GM12878 (cell line): ENCODE data around the gene NBDY. TPM values are rescaled to one million over a fixed set of nuclear protein-coding genes. Genes with fewer than 3 reads are reported as not detected.
A peak's percentile ranks its signal among the peaks of the same experiment; 100 is the strongest.

Source experiments
- ATAC-seq: fragments of 200-7000 bp; cut with Tn5 transposase; 3 replicates; pipeline ENCODE4 v1.9.1; 2020; ENCODE audit warnings: mild to moderate bottlenecking, moderate library complexity
- BruUV-seq: library from RNA; stranded (reverse); fragments of 400-500 nt; replicated peaks from 2 replicates; lab custom pipeline; 2021; lab: Mats Ljungman, UMichigan
- CTCF ChIA-PET: fragments of 300-600 bp; sonication (Branson Sonifier 250); formaldehyde crosslinking; extraction: SDS; loops from one replicate; lab custom pipeline; 2021; ENCODE audit warnings: inconsistent platforms; lab: Yijun Ruan, JAX
- POLR2A ChIA-PET: fragments of 350-600 bp; formaldehyde crosslinking; extraction: SDS; loops from one replicate; lab custom pipeline; 2021; ENCODE audit warnings: inconsistent platforms; lab: Charles Lee
- RAD21 ChIA-PET: fragments of 300-600 bp; sonication (Branson Sonifier 250); formaldehyde crosslinking; loops from one replicate; lab custom pipeline; 2023; ENCODE audit warnings: antibody characterized with exemption; ENCODE audit not compliant: unreplicated experiment; lab: Charles Lee
- SMC1A ChIA-PET: fragments of 300-600 bp; sonication (Branson Sonifier 250); formaldehyde crosslinking; loops from one replicate; lab custom pipeline; 2023; ENCODE audit not compliant: unreplicated experiment, uncharacterized antibody; lab: Charles Lee
- DNase-seq: peaks from one replicate; pipeline ENCODE4 v3.0.0-alpha.2; 2011; ENCODE audit warnings: low read depth, low spot score
- FAIRE-seq: peaks from 3 replicates; lab custom pipeline; 2011; peaks lifted over from hg19 to GRCh38; lab: Jason Lieb, UNC
- H2AFZ ChIP-seq: 2 replicates; pipeline ENCODE4 v1.6.0; 2011; ENCODE audit warnings: low read depth, low read length, control low read depth; ENCODE audit not compliant: control insufficient read depth
- H3K27ac ChIP-seq: 2 replicates; pipeline ENCODE4 v1.5.1; 2011; ENCODE audit warnings: control low read depth; ENCODE audit not compliant: control insufficient read depth, insufficient read depth
- H3K27me3 ChIP-seq, 2 experiments: replicated peaks in 1 of 2; 2 replicates each; pipeline versions ENCODE4 v1.6.0 to v1.6.1; 2011; ENCODE audit warnings: low read length in 1 of 2; ENCODE audit not compliant: control insufficient read depth in 2 of 2, insufficient read depth in 2 of 2
- H3K36me3 ChIP-seq, 2 experiments: 2 replicates each; pipeline ENCODE4 v1.5.1; 2011; ENCODE audit warnings: low read length in 1 of 2; ENCODE audit not compliant: control insufficient read depth in 2 of 2, insufficient read depth in 2 of 2
- H3K4me1 ChIP-seq: 2 replicates; pipeline ENCODE4 v1.6.1; 2011; ENCODE audit warnings: mild to moderate bottlenecking, low read length, moderate library complexity, mixed read lengths; ENCODE audit not compliant: control insufficient read depth, insufficient read depth
- H3K4me2 ChIP-seq: 2 replicates; pipeline ENCODE4 v1.6.0; 2011; ENCODE audit warnings: control low read depth; ENCODE audit not compliant: control insufficient read depth, insufficient read depth
- H3K4me3 ChIP-seq: fragments of 200-600 bp; sonication (generic); 2 replicates; pipeline ENCODE4 v1.5.1; 2016
- H3K79me2 ChIP-seq: 2 replicates; pipeline ENCODE4 v1.6.0; 2011; ENCODE audit warnings: low read length; ENCODE audit not compliant: control insufficient read depth, insufficient read depth
- H3K9ac ChIP-seq: 2 replicates; pipeline ENCODE4 v1.8.0; 2011; ENCODE audit warnings: low read length, control low read depth, mixed read lengths; ENCODE audit not compliant: control insufficient read depth, insufficient read depth
- H3K9me3 ChIP-seq: replicated peaks from 3 replicates; pipeline ENCODE4 v1.5.1; 2011; ENCODE audit warnings: mild to moderate bottlenecking, low read length; ENCODE audit not compliant: control insufficient read depth, insufficient read depth
- H4K20me1 ChIP-seq: 2 replicates; pipeline ENCODE4 v1.6.0; 2011; ENCODE audit not compliant: control insufficient read depth, insufficient read depth
- NR2C1 ChIP-seq: fragments of 450-650 bp; IDR thresholded peaks from 2 replicates; pipeline ENCODE4 v1.6.1; 2017; ENCODE audit warnings: antibody characterized with exemption, mild to moderate bottlenecking, moderate library complexity
- RAD21 ChIP-seq: IDR thresholded peaks from 2 replicates; pipeline ENCODE4 v1.6.1; 2011; ENCODE audit warnings: mild to moderate bottlenecking, low read depth, low read length, moderate library complexity; ENCODE audit not compliant: insufficient read depth
- RB1 ChIP-seq: fragments of 450-650 bp; formaldehyde crosslinking; IDR thresholded peaks from 2 replicates; pipeline ENCODE4 v1.6.1; 2017; ENCODE audit warnings: mild to moderate bottlenecking, borderline replicate concordance
- SMC3 ChIP-seq: IDR thresholded peaks from 2 replicates; pipeline ENCODE4 v1.6.1; 2011; ENCODE audit warnings: low read length, improper control_type of control experiment, borderline replicate concordance
- YBX1 ChIP-seq: fragments of 450-650 bp; IDR thresholded peaks from 2 replicates; pipeline ENCODE4 v1.6.1; 2016; ENCODE audit warnings: antibody characterized with exemption
- WGBS: methylation state at CpG from one replicate; pipeline ENCODE4 v1.1.6; 2016; ENCODE audit warnings: low lambda C conversion rate; ENCODE audit not compliant: insufficient replicate concordance, insufficient coverage; ENCODE audit errors: missing lambda C conversion rate; 5-methylcytosine and 5-hydroxymethylcytosine counted together
- in situ Hi-C: fragments of 300-500 bp; cut with MboI; formaldehyde crosslinking; loops from 9 replicates; pipeline ENCODE4 v1.14.3; 2018; ENCODE audit warnings: mixed read lengths
- intact Hi-C: fragments of 100-400 bp; cut with micrococcal nuclease; formaldehyde crosslinking; loops from one replicate; pipeline ENCODE4 v1.14.2; 2022; ENCODE audit not compliant: unreplicated experiment
- polyA plus RNA-seq, 11 experiments: library from polyadenylated mRNA; depleted of rRNA in 4 of 11; unstranded in 6 of 11; stranded (reverse) in 5 of 11; fragments of >200 nt; fragmentation: Nextera tagmentation in 4 of 11; fragmentation: Illumina TruSeq in 1 of 11; extraction: Ambion mirVana in 4 of 11; extraction: Trizol in 1 of 11; gene quantifications; 1 replicate in 1 of 11; 2 replicates in 10 of 11; pipeline versions ENCODE4 v1.2.1 to v1.2.3, GENCODE V29; 2011 to 2016; ENCODE audit warnings: inconsistent platforms in 2 of 11, missing spikeins in 2 of 11, low read depth in 1 of 11
- total RNA-seq, 4 experiments: library from RNA; depleted of rRNA in 3 of 4; stranded (reverse); fragments of >200 nt in 3 of 4; fragmentation: Illumina TruSeq in 1 of 4; extraction: Trizol in 1 of 4; gene quantifications; 2 replicates each; pipeline versions ENCODE4 v1.2.1 to v1.2.3, GENCODE V29; 2013 to 2021
- TF ChIP-seq, protein P1 (sequence below), 3 experiments: IDR thresholded peaks in 2 of 3; conservative IDR thresholded peaks in 1 of 3; 2 replicates each; pipeline ENCODE4 v1.5.1; 2011; ENCODE audit warnings: low read depth in 3 of 3, low read length in 3 of 3, mild to moderate bottlenecking in 3 of 3, control low read depth in 2 of 3, moderate library complexity in 2 of 3, inconsistent platforms in 1 of 3, mixed read lengths in 1 of 3; ENCODE audit not compliant: control insufficient read depth in 2 of 3, insufficient read depth in 1 of 3; ENCODE audit errors: extremely low read depth in 1 of 3
- TF ChIP-seq, protein P2 (sequence below): fragments of 450-650 bp; IDR thresholded peaks from 2 replicates; pipeline ENCODE4 v1.6.1; 2017; ENCODE audit warnings: mild to moderate bottlenecking, low read depth, inconsistent platforms; ENCODE audit not compliant: poor library complexity, severe bottlenecking

NBDY gene
- total and polyA plus RNA-seq, 10 of the 15 experiments (the other 5 are each of a cell fraction or from before 2014, with no cell fraction given), result 10.8 to 122 (median 61.5) TPM

DNA sequence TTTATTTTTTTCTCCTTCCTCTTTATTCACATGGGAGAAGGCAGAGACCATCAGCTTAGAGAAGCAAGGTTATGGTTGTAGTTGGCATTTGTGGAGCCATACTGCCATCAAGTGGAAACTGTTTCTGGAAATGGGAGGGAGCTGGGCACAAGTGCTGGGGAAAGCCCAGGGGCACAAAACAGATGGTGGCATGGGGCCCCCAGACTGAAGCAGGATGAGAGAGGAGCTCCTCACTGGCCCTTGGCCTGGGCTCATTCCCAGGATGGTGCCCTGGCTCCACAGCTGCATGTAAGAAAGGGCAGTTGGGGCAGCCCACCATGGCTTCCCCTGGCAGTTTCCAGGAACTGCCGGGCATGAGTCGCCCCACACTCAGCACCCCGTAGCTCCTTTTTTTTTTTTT, 59.2 kb downstream of the NBDY start:
- ChIA-PET POLR2A (no interaction called here), CTCF (interaction anchor here (0.6 to 1.6 kb wide), 8 partner anchors 8 to 664 kb away, joined by 3 to 10 read pairs (median 4); no protein-coding TSS in a partner anchor), RAD21 (interaction anchor here (1.0 to 1.8 kb wide), 5 partner anchors 14 to 194 kb away, joined by 3 to 10 read pairs (median 4); no protein-coding TSS in a partner anchor), SMC1A (interaction anchor here (3.2 kb wide), 1 partner anchor 190 kb away, joined by 11 read pairs; no protein-coding TSS in a partner anchor)
- Histone ChIP-seq H3K36me3 (no peaks in the 10 kb centered on the region; a peak in 3 of 4 replicates), H4K20me1 (no peaks in the 10 kb centered on the region), H2AFZ (no peak overlapping the region), H3K9ac (no peak overlapping the region), H3K79me2 (no peaks in the 10 kb centered on the region; the same call in 1 of the 2 replicates), H3K9me3 (no peaks in the 10 kb centered on the region), H3K27me3 (no peaks in the 10 kb centered on the region), H3K4me3 (no peak overlapping the region), H3K27ac (no peak overlapping the region), H3K4me1 (no peaks in the 10 kb centered on the region), H3K4me2 (no peak overlapping the region)
- BruUV-seq, result no TSS peak
- intact Hi-C loops, result no loop called here
- ATAC-seq, result no peak
- FAIRE-seq, result no peak
- 28% methylated on average over 3 of the region's 3 CpGs for WGBS
- peak; percentile 22; the same call in 1 of the 2 replicates for TF ChIP-seq RAD21
- TF ChIP-seq, protein P1, sequence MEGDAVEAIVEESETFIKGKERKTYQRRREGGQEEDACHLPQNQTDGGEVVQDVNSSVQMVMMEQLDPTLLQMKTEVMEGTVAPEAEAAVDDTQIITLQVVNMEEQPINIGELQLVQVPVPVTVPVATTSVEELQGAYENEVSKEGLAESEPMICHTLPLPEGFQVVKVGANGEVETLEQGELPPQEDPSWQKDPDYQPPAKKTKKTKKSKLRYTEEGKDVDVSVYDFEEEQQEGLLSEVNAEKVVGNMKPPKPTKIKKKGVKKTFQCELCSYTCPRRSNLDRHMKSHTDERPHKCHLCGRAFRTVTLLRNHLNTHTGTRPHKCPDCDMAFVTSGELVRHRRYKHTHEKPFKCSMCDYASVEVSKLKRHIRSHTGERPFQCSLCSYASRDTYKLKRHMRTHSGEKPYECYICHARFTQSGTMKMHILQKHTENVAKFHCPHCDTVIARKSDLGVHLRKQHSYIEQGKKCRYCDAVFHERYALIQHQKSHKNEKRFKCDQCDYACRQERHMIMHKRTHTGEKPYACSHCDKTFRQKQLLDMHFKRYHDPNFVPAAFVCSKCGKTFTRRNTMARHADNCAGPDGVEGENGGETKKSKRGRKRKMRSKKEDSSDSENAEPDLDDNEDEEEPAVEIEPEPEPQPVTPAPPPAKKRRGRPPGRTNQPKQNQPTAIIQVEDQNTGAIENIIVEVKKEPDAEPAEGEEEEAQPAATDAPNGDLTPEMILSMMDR (IDR thresholded peaks at IDR 0.05 in 2 of 3, conservative IDR thresholded peaks at IDR 0.05 in 1 of 3; ENCODE audit: control insufficient read depth in 2 of 3, extremely low read depth in 1 of 3, insufficient read depth in 1 of 3, low read depth in 3 of 3, low read length in 3 of 3), result peak in 2 of 3 experiments; percentile 3 to 34; a peak in 2 of 6 replicates
- no peak for TF ChIP-seq YBX1
- DNase-seq, result no peak
- in situ Hi-C loops, result no loop called here

DNA sequence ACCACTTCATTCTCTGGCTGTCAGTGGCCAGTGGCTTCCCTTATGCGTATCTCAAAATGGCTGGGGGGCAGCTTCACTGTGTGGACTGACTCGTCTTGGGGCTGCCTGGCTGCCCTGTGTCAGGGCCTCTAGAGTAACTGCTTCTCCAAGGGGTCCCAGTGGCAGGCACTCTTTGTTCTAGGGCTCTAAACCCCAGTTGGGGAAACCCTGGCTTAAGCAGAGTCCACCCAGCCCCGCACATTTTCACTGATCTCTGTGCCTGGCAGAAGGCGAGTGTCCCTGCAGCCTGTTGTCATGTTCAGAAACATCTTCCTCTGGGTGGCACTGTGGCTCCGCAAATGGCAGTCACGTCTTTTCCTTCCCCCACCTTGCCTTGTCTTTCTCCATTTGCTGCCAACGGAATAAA, 59.7 kb downstream of the NBDY start:
- Histone ChIP-seq H3K9ac (no peak overlapping the region), H3K9me3 (no peaks in the 10 kb centered on the region), H3K27ac (no peak overlapping the region), H4K20me1 (no peaks in the 10 kb centered on the region), H2AFZ (no peak overlapping the region), H3K4me1 (no peaks in the 10 kb centered on the region), H3K4me3 (no peak overlapping the region), H3K79me2 (no peaks in the 10 kb centered on the region; the same call in 1 of the 2 replicates), H3K36me3 (no peaks in the 10 kb centered on the region; a peak in 3 of 4 replicates), H3K4me2 (no peak overlapping the region), H3K27me3 (no peaks in the 10 kb centered on the region)
- ChIA-PET SMC1A (interaction anchor here (3.2 kb wide), 1 partner anchor 190 kb away, joined by 11 read pairs; no protein-coding TSS in a partner anchor), CTCF (interaction anchor here (0.6 to 1.5 kb wide), 5 partner anchors 8 to 204 kb away, joined by 3 to 10 read pairs (median 3); no protein-coding TSS in a partner anchor), POLR2A (no interaction called here), RAD21 (interaction anchor here (1.0 to 1.8 kb wide), 5 partner anchors 14 to 194 kb away, joined by 3 to 10 read pairs (median 4); no protein-coding TSS in a partner anchor)
- intact Hi-C loops (no loop called here), in situ Hi-C loops (no loop called here)
- BruUV-seq, result no TSS peak
- WGBS, result 35% methylated on average over 7 of the region's 7 CpGs
- DNase-seq (no peak), FAIRE-seq (no peak), ATAC-seq (peak; percentile 75)
- TF ChIP-seq RB1, result no peak
- TF ChIP-seq, protein P1 (IDR thresholded peaks at IDR 0.05 in 2 of 3, conservative IDR thresholded peaks at IDR 0.05 in 1 of 3; ENCODE audit: control insufficient read depth in 2 of 3, extremely low read depth in 1 of 3, insufficient read depth in 1 of 3, low read depth in 3 of 3, low read length in 3 of 3), result peak; percentile 17 to 69 (median 25); a peak in 4 of 6 replicates
- TF ChIP-seq SMC3, result peak; percentile 33; the same call in 1 of the 2 replicates
- TF ChIP-seq, protein P2, sequence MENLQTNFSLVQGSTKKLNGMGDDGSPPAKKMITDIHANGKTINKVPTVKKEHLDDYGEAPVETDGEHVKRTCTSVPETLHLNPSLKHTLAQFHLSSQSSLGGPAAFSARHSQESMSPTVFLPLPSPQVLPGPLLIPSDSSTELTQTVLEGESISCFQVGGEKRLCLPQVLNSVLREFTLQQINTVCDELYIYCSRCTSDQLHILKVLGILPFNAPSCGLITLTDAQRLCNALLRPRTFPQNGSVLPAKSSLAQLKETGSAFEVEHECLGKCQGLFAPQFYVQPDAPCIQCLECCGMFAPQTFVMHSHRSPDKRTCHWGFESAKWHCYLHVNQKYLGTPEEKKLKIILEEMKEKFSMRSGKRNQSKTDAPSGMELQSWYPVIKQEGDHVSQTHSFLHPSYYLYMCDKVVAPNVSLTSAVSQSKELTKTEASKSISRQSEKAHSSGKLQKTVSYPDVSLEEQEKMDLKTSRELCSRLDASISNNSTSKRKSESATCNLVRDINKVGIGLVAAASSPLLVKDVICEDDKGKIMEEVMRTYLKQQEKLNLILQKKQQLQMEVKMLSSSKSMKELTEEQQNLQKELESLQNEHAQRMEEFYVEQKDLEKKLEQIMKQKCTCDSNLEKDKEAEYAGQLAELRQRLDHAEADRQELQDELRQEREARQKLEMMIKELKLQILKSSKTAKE, result no peak
- no peak for TF ChIP-seq NR2C1
- TF ChIP-seq RAD21, result peak; percentile 27; the same call in 1 of the 2 replicates
